ENCODE measurements around the gene KCNMA1.

KCNMA1 gene

GRCh38 chr10:77012812-77013500, 624.7 kb downstream of the KCNMA1 start:
- no peak for DNase-seq (ENCODE audit: low read depth)

- DNase-seq (ENCODE audit: low read depth) = no peak
Observed at GRCh38 chr10:77011874-77012811, 625.5 kb downstream of the KCNMA1 start.

- DNase-seq (ENCODE audit: low read depth) = no peak
Observed at GRCh38 chr10:77010430-77010829, 627.2 kb downstream of the KCNMA1 start.

GRCh38 chr10:77007834-77008233, 629.8 kb downstream of the KCNMA1 start:
- no peak for DNase-seq (ENCODE audit: low read depth)

- DNase-seq (ENCODE audit: low read depth) = no peak
Observed at GRCh38 chr10:77006836-77007511, 630.6 kb downstream of the KCNMA1 start.

- no peak for DNase-seq (ENCODE audit: low read depth)
Observed at GRCh38 chr10:77005871-77006270, 631.7 kb downstream of the KCNMA1 start.

GRCh38 chr10:77004917-77005564, 632.6 kb downstream of the KCNMA1 start:
- DNase-seq (ENCODE audit: low read depth) = no peak

GRCh38 chr10:77002872-77003271, 634.7 kb downstream of the KCNMA1 start:
- no peak for DNase-seq (ENCODE audit: low read depth)

GRCh38 chr10:77001206-77001605, 636.4 kb downstream of the KCNMA1 start:
- no peak for DNase-seq (ENCODE audit: low read depth)

- DNase-seq (ENCODE audit: low read depth) = no peak
Observed at GRCh38 chr10:76998451-76998850, 639.2 kb downstream of the KCNMA1 start.

GRCh38 chr10:76997631-76998030, 640.0 kb downstream of the KCNMA1 start:
- no peak for DNase-seq (ENCODE audit: low read depth)

GRCh38 chr10:76995023-76995422, 642.6 kb downstream of the KCNMA1 start:
- DNase-seq (ENCODE audit: low read depth) = no peak

- no peak for DNase-seq (ENCODE audit: low read depth)
Observed at GRCh38 chr10:76993213-76993612, 644.4 kb downstream of the KCNMA1 start.

- DNase-seq (ENCODE audit: low read depth) = no peak
Observed at GRCh38 chr10:76992467-76992866, 645.1 kb downstream of the KCNMA1 start.

GRCh38 chr10:76991621-76992020, 646.0 kb downstream of the KCNMA1 start:
- DNase-seq (ENCODE audit: low read depth) = no peak

- DNase-seq (ENCODE audit: low read depth) = no peak
Observed at GRCh38 chr10:76990561-76990960, 647.0 kb downstream of the KCNMA1 start.

GRCh38 chr10:76984559-76985443, 652.8 kb downstream of the KCNMA1 start:
- DNase-seq (ENCODE audit: low read depth) = peak; percentile 8

GRCh38 chr10:76983624-76984023, 654.0 kb downstream of the KCNMA1 start:
- no peak for DNase-seq (ENCODE audit: low read depth)

GRCh38 chr10:76982671-76983070, 654.9 kb downstream of the KCNMA1 start:
- no peak for DNase-seq (ENCODE audit: low read depth)

- DNase-seq (ENCODE audit: low read depth) = no peak
Observed at GRCh38 chr10:76981251-76981650, 656.4 kb downstream of the KCNMA1 start.

GRCh38 chr10:76977901-76978300, 659.7 kb downstream of the KCNMA1 start:
- DNase-seq (ENCODE audit: low read depth) = no peak
